Osteoblast (primary cell): ENCODE data around the gene ELMO1. TPM values are rescaled to one million over a fixed set of nuclear protein-coding genes. Genes with fewer than 3 reads are reported as not detected.

Experiments
- DNase-seq: peaks from one replicate; pipeline ENCODE4 v3.0.0; 2011; ENCODE audit warnings: low spot score, mixed read lengths; ENCODE audit not compliant: insufficient read length; ENCODE audit errors: missing footprints
- H2AFZ ChIP-seq: 2 replicates; pipeline ENCODE4 v1.6.0; 2011; ENCODE audit warnings: mild to moderate bottlenecking, low read length
- H3K27ac ChIP-seq: 2 replicates; pipeline ENCODE4 v1.5.1; 2011; ENCODE audit warnings: mild to moderate bottlenecking, low read depth, low read length, moderate library complexity
- H3K27me3 ChIP-seq: 2 replicates; pipeline ENCODE4 v1.6.0; 2012; ENCODE audit warnings: mild to moderate bottlenecking, control low read depth, inconsistent platforms, low read length, moderate library complexity; ENCODE audit not compliant: insufficient read depth
- H3K36me3 ChIP-seq: 2 replicates; pipeline ENCODE4 v1.5.1; 2011; ENCODE audit warnings: mild to moderate bottlenecking, low read length, control low read depth, moderate library complexity; ENCODE audit not compliant: insufficient read depth
- H3K4me1 ChIP-seq: 2 replicates; pipeline ENCODE4 v1.5.1; 2011; ENCODE audit warnings: mild to moderate bottlenecking, low read length, control low read depth, moderate library complexity; ENCODE audit not compliant: insufficient read depth
- H3K4me2 ChIP-seq: 2 replicates; pipeline ENCODE4 v1.6.0; 2011; ENCODE audit warnings: mild to moderate bottlenecking, low read length; ENCODE audit not compliant: insufficient read depth
- H3K4me3 ChIP-seq: fragments of 200-600 bp; sonication (generic); 3 replicates; pipeline ENCODE4 v1.5.1; 2012; ENCODE audit warnings: mild to moderate bottlenecking, low read length, inconsistent platforms; ENCODE audit not compliant: insufficient read depth
- H3K79me2 ChIP-seq: 2 replicates; pipeline ENCODE4 v1.6.0; 2012; ENCODE audit warnings: mild to moderate bottlenecking, low read length, control low read depth, inconsistent platforms; ENCODE audit not compliant: insufficient read depth
- H3K9me3 ChIP-seq: 2 replicates; pipeline ENCODE4 v1.5.1; 2011; ENCODE audit warnings: low read depth, low read length, control low read depth
- H4K20me1 ChIP-seq: 2 replicates; pipeline ENCODE4 v1.6.0; 2012; ENCODE audit warnings: mild to moderate bottlenecking, low read length, control low read depth; ENCODE audit not compliant: insufficient read depth
- total RNA-seq: library from RNA; depleted of rRNA; stranded (reverse); fragments of >200 nt; gene quantifications from 2 replicates; pipeline ENCODE4 v1.2.3, GENCODE V29; 2012
- TF ChIP-seq, protein P1 (sequence below): IDR thresholded peaks from 2 replicates; pipeline ENCODE4 v1.5.1; 2011; ENCODE audit warnings: mild to moderate bottlenecking, low read depth, low read length, moderate library complexity; ENCODE audit errors: extremely low read depth

Gene ELMO1
- total RNA-seq, 1 donor: 2.2 TPM

DNA sequence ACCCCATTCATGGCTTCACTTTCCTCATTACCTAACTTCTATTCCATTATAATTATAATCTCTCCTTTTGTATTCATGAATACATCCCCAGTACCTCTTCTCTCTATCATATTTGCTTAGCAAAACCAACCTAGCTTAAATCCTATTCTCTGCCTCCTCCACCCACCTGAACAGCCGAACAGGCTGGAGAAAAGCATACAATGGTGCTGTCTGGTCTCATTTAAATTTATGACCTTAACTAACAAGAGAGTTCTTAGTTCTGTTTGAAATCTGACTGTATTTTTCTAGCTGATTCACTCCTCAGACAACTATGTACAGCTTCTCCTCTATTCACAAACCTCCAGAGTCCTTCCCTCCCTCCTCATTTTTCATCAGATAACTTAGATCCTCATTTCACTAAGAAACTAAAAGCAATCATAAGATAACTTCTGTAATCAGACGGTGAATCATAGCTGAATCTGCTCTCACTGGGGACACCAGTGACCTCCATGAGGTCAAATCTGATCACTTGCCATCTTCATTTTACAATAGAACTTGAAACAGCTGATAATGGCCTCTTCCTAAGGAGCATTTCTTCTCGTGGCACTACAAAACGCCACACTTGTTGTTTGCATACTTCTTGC, 490.4 kb downstream of the ELMO1 start:
- Histone ChIP-seq H3K4me3 (no peak overlapping the region), H3K36me3 (no peaks in the 10 kb centered on the region), H3K27ac (no peak overlapping the region), H3K9me3 (no peaks in the 10 kb centered on the region), H4K20me1 (no peaks in the 10 kb centered on the region), H3K27me3 (no peaks in the 10 kb centered on the region), H3K4me1 (no peaks in the 10 kb centered on the region), H2AFZ (no peak overlapping the region), H3K79me2 (no peaks in the 10 kb centered on the region), H3K4me2 (no peak overlapping the region)
- TF ChIP-seq, protein P1, sequence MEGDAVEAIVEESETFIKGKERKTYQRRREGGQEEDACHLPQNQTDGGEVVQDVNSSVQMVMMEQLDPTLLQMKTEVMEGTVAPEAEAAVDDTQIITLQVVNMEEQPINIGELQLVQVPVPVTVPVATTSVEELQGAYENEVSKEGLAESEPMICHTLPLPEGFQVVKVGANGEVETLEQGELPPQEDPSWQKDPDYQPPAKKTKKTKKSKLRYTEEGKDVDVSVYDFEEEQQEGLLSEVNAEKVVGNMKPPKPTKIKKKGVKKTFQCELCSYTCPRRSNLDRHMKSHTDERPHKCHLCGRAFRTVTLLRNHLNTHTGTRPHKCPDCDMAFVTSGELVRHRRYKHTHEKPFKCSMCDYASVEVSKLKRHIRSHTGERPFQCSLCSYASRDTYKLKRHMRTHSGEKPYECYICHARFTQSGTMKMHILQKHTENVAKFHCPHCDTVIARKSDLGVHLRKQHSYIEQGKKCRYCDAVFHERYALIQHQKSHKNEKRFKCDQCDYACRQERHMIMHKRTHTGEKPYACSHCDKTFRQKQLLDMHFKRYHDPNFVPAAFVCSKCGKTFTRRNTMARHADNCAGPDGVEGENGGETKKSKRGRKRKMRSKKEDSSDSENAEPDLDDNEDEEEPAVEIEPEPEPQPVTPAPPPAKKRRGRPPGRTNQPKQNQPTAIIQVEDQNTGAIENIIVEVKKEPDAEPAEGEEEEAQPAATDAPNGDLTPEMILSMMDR: no peak
- no peak for DNase-seq

DNA sequence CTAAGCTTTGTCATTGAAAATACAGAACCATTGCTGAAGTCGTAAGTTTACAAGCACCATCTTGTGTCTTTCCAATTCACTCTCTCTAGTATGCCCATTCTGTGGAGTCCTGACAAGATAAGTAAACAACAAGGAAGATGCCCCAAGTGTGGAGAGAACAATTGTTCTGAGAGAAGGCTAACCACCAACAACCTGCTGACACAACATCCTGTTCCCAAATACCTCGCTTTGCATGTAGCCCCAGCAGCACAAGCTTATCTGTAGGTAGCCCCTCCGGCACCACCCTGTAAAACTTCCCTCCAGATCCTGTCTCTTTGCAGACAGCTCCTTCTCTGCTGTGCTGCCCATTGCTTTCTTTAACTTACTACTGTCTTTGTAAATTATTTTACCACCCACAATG, 491.0 kb downstream of the ELMO1 start:
- no peaks in the 10 kb centered on the region for H3K4me1 ChIP-seq
- TF ChIP-seq, protein P1: no peak
- H3K79me2 ChIP-seq: no peaks in the 10 kb centered on the region
- no peaks in the 10 kb centered on the region for H3K9me3 ChIP-seq
- H3K27me3 ChIP-seq: no peaks in the 10 kb centered on the region
- H2AFZ ChIP-seq: no peak overlapping the region
- H3K27ac ChIP-seq: no peak overlapping the region
- no peaks in the 10 kb centered on the region for H4K20me1 ChIP-seq
- DNase-seq: no peak
- no peak overlapping the region for H3K4me3 ChIP-seq
- H3K36me3 ChIP-seq: no peaks in the 10 kb centered on the region
- no peak overlapping the region for H3K4me2 ChIP-seq

DNA sequence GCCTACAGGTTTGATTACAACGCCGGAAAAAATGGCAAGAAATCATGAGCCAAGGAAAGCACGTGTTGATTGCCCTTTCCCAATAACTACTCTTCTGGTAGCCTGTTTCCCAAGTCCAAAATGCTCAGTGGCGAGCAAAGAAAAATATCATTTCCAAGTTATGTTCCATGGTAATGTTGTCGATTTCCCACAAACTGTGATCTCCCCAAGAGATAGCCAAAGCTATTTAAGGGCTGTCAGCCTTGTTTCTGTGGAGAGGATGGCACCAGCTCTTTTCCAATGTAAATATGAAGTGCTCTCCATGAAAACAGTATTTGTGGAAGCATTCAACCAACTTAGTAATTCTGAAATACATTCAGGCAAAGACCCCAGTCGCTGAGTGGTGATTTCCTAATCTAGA, 491.9 kb downstream of the ELMO1 start:
- Histone ChIP-seq H3K4me2 (no peak overlapping the region), H3K79me2 (no peaks in the 10 kb centered on the region), H3K27ac (no peak overlapping the region), H3K9me3 (no peaks in the 10 kb centered on the region), H3K36me3 (no peaks in the 10 kb centered on the region), H3K4me1 (no peaks in the 10 kb centered on the region), H4K20me1 (no peaks in the 10 kb centered on the region), H2AFZ (no peak overlapping the region), H3K4me3 (no peak overlapping the region), H3K27me3 (no peaks in the 10 kb centered on the region)
- DNase-seq: no peak
- TF ChIP-seq, protein P1: no peak

- Histone ChIP-seq H4K20me1 (no peaks in the 10 kb centered on the region), H3K4me3 (no peak overlapping the region), H3K27me3 (no peaks in the 10 kb centered on the region), H3K79me2 (no peaks in the 10 kb centered on the region), H2AFZ (no peak overlapping the region), H3K36me3 (no peaks in the 10 kb centered on the region), H3K4me1 (no peaks in the 10 kb centered on the region), H3K4me2 (no peak overlapping the region), H3K9me3 (no peaks in the 10 kb centered on the region), H3K27ac (no peak overlapping the region)
- no peak for DNase-seq
- TF ChIP-seq, protein P1: no peak
These were observed 493.1 kb downstream of the ELMO1 start for GRCh38 chr7:36955456-36956129.
